ENCODE measurements around the gene CYP1A2.
A peak's percentile ranks its signal among the peaks of the same experiment; 100 is the strongest.
"Not testable (repeated sequence)": the region's sequence is repeated elsewhere in the genome, so short reads cannot be mapped to it uniquely, and the experiment has no call there.

The CYP1A2 gene

GRCh38 chr15:74780523-74781430, 32.1 kb downstream of the CYP1A2 start:
- Histone ChIP-seq H3K9ac (ENCODE audit: low read length) (no peak overlapping the region), H3K4me3 (ENCODE audit: low read length) (peak overlapping the region; percentile 74)

GRCh38 chr15:74781431-74782258, 33.0 kb downstream of the CYP1A2 start, which contains the start of gene CSK:
CSK (plus strand) TSS chr15:74782080; CDS start chr15:74798298, 16,218 bp downstream.
- peaks cover 21% of the 10 kb centered on the region for H3K4me1 ChIP-seq (ENCODE audit: control insufficient read depth, low read depth, low read length)
- no peak within 1 kb of the TSS for H3K27ac ChIP-seq (ENCODE audit: low read length)

More at GRCh38 chr15:74780523-74781430, 32.1 kb downstream of the CYP1A2 start:
- H3K4me1 ChIP-seq (ENCODE audit: control insufficient read depth, low read depth, low read length) = peaks cover 21% of the 10 kb centered on the region
- peaks cover 18% of the 10 kb centered on the region for H3K27me3 ChIP-seq (ENCODE audit: control insufficient read depth, insufficient read depth, low read length)
- no peak overlapping the region for H3K27ac ChIP-seq (ENCODE audit: low read length)
- H3K9me3 ChIP-seq (ENCODE audit: control insufficient read depth, low read depth, low read length) = no peaks in the 10 kb centered on the region
- no peaks in the 10 kb centered on the region for H3K36me3 ChIP-seq (ENCODE audit: control insufficient read depth, low read depth, low read length)

DNA sequence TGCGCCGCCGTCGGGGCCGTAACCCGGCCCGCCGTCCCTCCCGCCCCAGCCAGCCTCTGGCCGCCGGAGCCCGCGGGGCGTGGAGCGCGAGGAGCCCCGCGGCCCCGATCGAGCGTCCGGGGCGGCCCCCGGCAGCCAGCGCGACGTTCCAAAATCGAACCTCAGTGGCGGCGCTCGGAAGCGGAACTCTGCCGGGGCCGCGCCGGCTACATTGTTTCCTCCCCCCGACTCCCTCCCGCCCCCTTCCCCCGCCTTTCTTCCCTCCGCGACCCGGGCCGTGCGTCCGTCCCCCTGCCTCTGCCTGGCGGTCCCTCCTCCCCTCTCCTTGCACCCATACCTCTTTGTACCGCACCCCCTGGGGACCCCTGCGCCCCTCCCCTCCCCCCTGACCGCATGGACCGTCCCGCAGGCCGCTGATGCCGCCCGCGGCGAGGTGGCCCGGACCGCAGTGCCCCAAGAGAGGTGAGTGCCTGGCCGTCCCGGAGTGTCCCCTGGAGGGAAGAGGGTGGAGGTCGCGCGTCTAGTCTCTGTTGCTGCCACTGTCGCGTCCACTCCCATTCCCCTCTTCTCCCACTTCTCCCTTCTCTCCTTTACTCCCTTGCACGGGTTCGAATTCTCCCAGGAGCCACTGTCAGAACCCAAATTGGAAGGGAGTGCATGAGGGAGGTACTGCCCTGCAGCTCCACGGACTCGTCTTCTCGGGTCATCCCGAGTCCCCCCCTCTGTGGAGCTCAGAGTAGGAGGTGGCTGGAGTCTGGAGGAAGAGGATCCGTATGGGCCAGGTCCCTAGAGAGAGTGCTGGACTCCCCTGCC, 33.8 kb downstream of the CYP1A2 start:
- Histone ChIP-seq H3K9ac (ENCODE audit: low read length) (peak overlapping the region; percentile 29), H3K4me1 (ENCODE audit: control insufficient read depth, low read depth, low read length) (peaks cover 18% of the 10 kb centered on the region)

More at GRCh38 chr15:74781431-74782258, 33.0 kb downstream of the CYP1A2 start, which contains the start of gene CSK:
- H3K36me3 ChIP-seq (ENCODE audit: control insufficient read depth, low read depth, low read length) = no peaks in the 10 kb centered on the region
- peaks cover 18% of the 10 kb centered on the region for H3K27me3 ChIP-seq (ENCODE audit: control insufficient read depth, insufficient read depth, low read length)
- peak within 1 kb of the TSS; percentile 74 for H3K4me3 ChIP-seq (ENCODE audit: low read length)
- peak within 1 kb of the TSS; percentile 29 for H3K9ac ChIP-seq (ENCODE audit: low read length)
- H3K9me3 ChIP-seq (ENCODE audit: control insufficient read depth, low read depth, low read length) = no peaks in the 10 kb centered on the region

GRCh38 chr15:74783072-74783807, 34.6 kb downstream of the CYP1A2 start:
- Histone ChIP-seq H3K4me1 (ENCODE audit: control insufficient read depth, low read depth, low read length) (peaks cover 23% of the 10 kb centered on the region), H3K9me3 (ENCODE audit: control insufficient read depth, low read depth, low read length) (no peaks in the 10 kb centered on the region), H3K36me3 (ENCODE audit: control insufficient read depth, low read depth, low read length) (no peaks in the 10 kb centered on the region), H3K27me3 (ENCODE audit: control insufficient read depth, insufficient read depth, low read length) (peaks cover 18% of the 10 kb centered on the region), H3K27ac (ENCODE audit: low read length) (no peak overlapping the region), H3K4me3 (ENCODE audit: low read length) (peak overlapping the region; percentile 60), H3K9ac (ENCODE audit: low read length) (peak overlapping the region; percentile 29)

More for the DNA sequence above, 33.8 kb downstream of the CYP1A2 start:
- H3K4me3 ChIP-seq (ENCODE audit: low read length) = peak overlapping the region; percentile 60
- H3K9me3 ChIP-seq (ENCODE audit: control insufficient read depth, low read depth, low read length) = no peaks in the 10 kb centered on the region
- no peak overlapping the region for H3K27ac ChIP-seq (ENCODE audit: low read length)
- peaks cover 18% of the 10 kb centered on the region for H3K27me3 ChIP-seq (ENCODE audit: control insufficient read depth, insufficient read depth, low read length)
- no peaks in the 10 kb centered on the region for H3K36me3 ChIP-seq (ENCODE audit: control insufficient read depth, low read depth, low read length)

DNA sequence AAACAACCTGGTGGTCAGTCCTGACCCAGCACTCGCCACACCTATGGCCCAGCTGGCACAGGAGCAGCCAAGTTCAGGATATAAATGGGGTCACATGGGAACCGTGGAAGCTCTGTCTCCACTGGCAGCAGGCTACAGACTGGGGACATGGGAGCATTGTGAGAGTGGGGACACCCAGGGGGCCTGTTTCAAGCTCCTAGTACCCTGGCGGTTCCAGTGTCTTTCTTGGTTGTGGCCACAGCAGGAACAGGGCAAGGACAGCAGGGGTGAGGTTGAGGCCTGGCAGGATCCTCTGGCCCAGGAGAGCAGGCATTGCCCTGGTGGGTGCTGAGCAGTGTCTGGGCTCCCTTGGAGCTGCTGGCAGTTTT, 35.1 kb downstream of the CYP1A2 start:
- Histone ChIP-seq H3K4me3 (ENCODE audit: low read length) (peak overlapping the region; percentile 60), H3K27me3 (ENCODE audit: control insufficient read depth, insufficient read depth, low read length) (peaks cover 18% of the 10 kb centered on the region), H3K4me1 (ENCODE audit: control insufficient read depth, low read depth, low read length) (peaks cover 29% of the 10 kb centered on the region), H3K9me3 (ENCODE audit: control insufficient read depth, low read depth, low read length) (no peaks in the 10 kb centered on the region), H3K9ac (ENCODE audit: low read length) (no peak overlapping the region), H3K36me3 (ENCODE audit: control insufficient read depth, low read depth, low read length) (no peaks in the 10 kb centered on the region), H3K27ac (ENCODE audit: low read length) (no peak overlapping the region)

- Histone ChIP-seq H3K4me3 (ENCODE audit: low read length) (no peak overlapping the region), H3K36me3 (ENCODE audit: control insufficient read depth, low read depth, low read length) (no peaks in the 10 kb centered on the region), H3K9ac (ENCODE audit: low read length) (no peak overlapping the region), H3K27ac (ENCODE audit: low read length) (no peak overlapping the region), H3K9me3 (ENCODE audit: control insufficient read depth, low read depth, low read length) (no peaks in the 10 kb centered on the region), H3K4me1 (ENCODE audit: control insufficient read depth, low read depth, low read length) (peaks cover 36% of the 10 kb centered on the region), H3K27me3 (ENCODE audit: control insufficient read depth, insufficient read depth, low read length) (peaks cover 18% of the 10 kb centered on the region)
Observed at GRCh38 chr15:74784426-74785193, 36.0 kb downstream of the CYP1A2 start.

GRCh38 chr15:74785194-74786032, 36.8 kb downstream of the CYP1A2 start:
- Histone ChIP-seq H3K9me3 (ENCODE audit: control insufficient read depth, low read depth, low read length) (no peaks in the 10 kb centered on the region), H3K4me1 (ENCODE audit: control insufficient read depth, low read depth, low read length) (peaks cover 36% of the 10 kb centered on the region), H3K9ac (ENCODE audit: low read length) (no peak overlapping the region), H3K4me3 (ENCODE audit: low read length) (no peak overlapping the region), H3K36me3 (ENCODE audit: control insufficient read depth, low read depth, low read length) (no peaks in the 10 kb centered on the region), H3K27ac (ENCODE audit: low read length) (no peak overlapping the region), H3K27me3 (ENCODE audit: control insufficient read depth, insufficient read depth, low read length) (peaks cover 12% of the 10 kb centered on the region)

- H3K4me3 ChIP-seq (ENCODE audit: low read length); H3K36me3 ChIP-seq (ENCODE audit: control insufficient read depth, low read depth, low read length); H3K9me3 ChIP-seq (ENCODE audit: control insufficient read depth, low read depth, low read length); H3K27me3 ChIP-seq (ENCODE audit: control insufficient read depth, insufficient read depth, low read length); H3K27ac ChIP-seq (ENCODE audit: low read length); H3K9ac ChIP-seq (ENCODE audit: low read length): not testable (repeated sequence)
- H3K4me1 ChIP-seq (ENCODE audit: control insufficient read depth, low read depth, low read length) = peaks cover 34% of the 10 kb centered on the region
Observed at GRCh38 chr15:74786081-74786480, 37.4 kb downstream of the CYP1A2 start.

GRCh38 chr15:74786551-74787165, 38.0 kb downstream of the CYP1A2 start:
- Histone ChIP-seq H3K9me3 (ENCODE audit: control insufficient read depth, low read depth, low read length) (no peaks in the 10 kb centered on the region), H3K36me3 (ENCODE audit: control insufficient read depth, low read depth, low read length) (no peaks in the 10 kb centered on the region), H3K4me1 (ENCODE audit: control insufficient read depth, low read depth, low read length) (peaks cover 29% of the 10 kb centered on the region)

More at GRCh38 chr15:74786551-74787165, 38.0 kb downstream of the CYP1A2 start:
- Histone ChIP-seq H3K27ac (ENCODE audit: low read length) (no peak overlapping the region), H3K9ac (ENCODE audit: low read length) (no peak overlapping the region), H3K4me3 (ENCODE audit: low read length) (no peak overlapping the region), H3K27me3 (ENCODE audit: control insufficient read depth, insufficient read depth, low read length) (no peaks in the 10 kb centered on the region)
